Measurements from ENCODE around the gene GLRX.

The GLRX gene

DNA sequence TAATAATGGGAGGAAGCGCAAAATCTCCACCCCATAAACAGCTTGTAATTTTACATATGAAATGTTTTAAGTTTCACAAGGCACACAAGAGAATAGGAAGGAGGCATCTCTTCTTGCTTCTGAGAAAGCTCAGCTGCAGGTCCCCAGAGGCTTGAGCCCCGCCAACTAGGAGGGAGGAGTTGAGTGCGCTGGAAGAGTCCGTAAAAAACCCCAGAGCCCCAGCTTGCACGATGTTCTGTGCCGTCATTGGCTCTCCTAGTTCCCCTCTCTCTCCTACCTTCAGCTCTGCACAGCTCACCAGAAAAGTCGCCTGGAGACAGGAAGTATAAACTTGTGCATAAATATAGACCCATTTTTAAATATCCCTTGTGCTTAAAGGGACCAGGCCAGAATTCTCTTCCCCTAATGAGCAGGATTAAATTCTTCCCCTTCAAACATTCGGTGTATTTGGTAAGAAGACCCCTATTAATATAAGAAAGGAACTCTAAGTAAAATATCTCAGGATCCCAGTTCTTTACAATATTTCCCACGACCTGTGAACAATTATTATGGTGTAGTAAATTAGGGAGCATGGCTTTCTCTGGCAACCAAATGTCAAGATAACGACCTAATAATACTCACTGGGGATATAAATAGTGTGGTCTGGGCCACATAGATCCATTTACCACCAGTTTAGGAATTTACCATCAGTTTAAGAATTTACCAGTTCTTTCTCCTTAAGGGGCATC, 13.7 kb downstream of the GLRX start:
- DNase-seq, result no peak

DNA sequence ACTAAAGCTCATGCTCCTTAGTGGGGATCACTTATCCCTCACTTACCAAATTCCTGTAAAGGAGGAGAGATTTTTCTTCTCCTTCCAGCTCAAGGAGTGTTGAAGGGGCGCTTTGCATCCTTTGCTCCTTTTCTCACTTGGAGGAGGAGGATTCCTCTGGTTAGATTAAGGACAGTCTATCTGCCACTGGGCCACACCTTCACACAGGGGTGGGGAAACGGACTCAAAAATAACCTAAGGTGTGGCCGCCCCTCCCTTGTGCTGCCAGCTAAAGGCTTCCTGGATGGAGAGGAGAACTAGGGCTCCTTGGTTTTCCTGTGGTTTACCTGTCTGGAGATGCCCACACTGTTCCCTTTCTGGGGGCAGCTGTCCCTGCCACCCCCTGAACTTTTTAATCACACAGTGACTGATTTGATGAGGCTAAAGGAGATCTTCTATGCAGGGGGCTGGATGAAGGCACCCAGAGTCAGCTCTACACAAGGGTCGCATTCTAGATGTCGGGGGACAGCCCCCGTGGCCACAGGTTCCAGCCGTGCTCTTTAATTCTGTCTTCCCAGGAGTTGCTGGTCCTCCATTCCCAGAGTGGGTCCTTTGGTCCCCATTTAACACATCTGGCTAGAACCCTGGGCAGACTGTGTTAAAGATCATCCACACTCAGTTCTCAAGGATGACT, 14.4 kb downstream of the GLRX start:
- DNase-seq, result no peak

DNA sequence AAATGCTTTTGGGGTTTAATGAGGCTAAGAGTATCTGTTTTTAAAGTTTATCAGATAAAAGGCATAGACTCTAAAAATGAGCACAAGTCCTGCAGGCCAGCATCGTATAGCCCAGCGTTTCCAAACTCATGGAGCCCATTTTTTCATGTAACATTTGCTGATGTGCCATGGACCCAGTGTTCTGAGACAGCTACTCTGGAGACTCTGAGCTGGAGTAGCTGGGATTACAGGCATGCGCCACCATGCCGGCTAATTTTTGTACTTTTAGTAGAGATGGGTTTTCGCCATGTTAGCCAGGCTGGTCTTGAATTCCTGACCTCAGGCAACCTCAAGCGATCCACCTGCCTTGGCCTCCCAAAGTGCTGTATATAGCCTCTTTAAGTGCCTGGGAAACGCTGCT, 15.8 kb downstream of the GLRX start:
- DNase-seq, result no peak

DNA sequence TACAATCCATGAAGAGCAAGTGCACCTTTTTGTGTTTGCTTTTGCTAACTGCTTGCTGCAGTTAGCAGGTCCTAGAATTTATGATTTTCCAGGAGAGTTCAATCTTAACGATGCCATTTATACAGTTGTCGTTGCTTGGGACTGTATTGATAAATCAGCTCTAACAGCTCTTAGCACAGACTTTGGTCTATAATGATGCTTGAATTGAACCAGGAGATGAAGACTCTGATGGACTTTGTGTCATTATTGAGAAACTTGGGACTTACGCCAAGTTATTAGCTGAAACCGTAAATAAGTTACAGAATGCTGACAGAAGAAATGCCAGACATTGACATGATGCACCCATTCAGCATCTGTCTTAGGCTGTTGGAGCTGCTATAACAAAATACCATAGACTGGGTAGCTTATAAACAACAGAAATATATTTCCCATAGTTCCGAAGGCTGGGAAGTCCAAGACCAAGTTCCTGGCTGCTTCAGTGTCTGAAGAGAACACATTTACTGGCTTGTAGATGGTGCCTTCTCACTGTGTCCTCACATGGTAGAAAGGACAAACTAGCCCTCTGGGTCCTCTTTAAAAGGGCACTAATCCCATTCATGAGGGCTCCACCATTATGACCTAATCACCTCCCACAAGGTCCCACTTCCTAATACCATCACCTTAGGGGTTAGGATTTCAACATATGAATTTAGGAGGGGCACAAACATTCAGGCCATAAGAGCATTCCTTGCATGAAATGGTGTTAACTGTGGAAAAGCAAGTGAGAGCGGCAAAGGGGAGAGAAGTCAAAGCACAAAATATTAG, 17.6 kb downstream of the GLRX start:
- DNase-seq, result no peak

DNA sequence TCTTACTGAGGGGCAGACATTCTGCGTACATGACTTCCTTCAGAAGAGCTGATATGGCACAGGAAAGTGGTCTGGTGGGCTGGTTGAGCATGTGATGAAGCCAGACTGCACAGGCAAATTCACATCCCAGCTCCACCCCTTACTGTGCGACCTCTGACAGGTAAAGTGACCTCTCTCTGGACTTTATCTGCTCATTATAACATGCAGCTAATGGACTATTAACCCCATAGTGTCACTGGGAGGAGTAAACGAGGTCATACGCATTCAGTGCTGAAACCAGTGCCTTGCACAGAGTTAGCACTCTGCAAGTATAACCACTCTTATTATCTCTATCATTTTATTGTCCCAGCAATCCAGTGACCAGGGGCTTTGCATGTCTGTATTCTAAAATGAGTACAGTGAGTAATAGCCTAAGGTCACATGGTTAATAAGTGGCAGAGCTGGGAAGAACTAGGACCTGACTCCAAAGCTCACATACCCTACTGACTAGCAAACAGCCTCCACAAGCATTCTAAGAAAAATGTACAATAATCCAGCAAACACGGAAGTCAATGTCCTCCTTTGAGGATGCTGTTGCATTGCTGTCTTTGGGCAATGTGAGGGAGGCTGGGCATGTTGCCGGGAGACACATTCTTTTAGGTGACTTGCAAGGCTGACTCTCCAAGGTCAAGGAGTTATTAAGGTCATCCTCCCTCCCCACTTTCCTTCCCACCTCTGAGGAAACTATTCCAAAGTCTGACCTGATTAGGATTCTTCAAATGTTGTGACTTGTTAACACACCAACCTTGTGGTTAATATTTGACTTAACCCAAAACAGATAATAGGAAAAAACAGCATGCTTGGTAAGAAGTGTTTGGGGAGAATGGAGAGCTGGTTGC, 19.0 kb downstream of the GLRX start:
- DNase-seq, result no peak

DNA sequence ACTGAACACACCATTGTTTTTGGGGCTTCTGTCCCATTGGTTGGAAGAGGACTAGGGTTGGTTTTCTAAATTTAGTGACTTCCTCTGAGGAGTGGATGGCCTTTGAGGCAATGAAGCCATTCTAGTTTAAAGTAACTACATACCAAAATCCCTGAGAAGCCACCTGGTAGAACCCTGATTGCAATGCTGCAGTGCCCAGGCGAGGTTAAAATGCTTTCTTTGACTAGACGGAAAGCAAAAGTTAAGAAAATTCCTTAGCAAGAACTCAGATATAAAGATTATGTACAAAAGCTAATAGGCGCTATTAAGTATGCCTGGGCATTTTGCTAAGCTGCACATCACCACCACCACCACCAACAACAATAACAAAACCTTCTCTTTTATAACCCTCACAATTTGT, 20.6 kb downstream of the GLRX start:
- DNase-seq, result no peak

DNA sequence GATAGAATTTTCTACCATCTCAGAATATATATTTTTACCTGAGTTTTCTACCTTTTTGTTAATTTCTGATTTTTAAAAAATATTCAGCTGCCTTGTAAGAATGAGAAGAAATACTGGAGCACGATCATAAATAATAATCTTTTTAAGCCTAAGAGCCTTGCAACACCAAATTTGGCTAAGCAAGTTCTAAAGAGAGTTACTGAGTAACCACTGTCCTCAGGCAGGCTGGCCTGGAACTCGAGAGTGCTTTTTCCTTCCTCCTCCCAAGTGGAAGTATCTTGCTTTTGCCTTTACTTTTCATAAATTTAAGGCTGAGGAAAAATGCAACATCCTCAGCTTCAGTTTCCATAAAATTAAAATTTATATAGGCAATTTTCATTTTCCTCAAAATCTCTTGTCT, 21.0 kb downstream of the GLRX start:
- no peak for DNase-seq

DNA sequence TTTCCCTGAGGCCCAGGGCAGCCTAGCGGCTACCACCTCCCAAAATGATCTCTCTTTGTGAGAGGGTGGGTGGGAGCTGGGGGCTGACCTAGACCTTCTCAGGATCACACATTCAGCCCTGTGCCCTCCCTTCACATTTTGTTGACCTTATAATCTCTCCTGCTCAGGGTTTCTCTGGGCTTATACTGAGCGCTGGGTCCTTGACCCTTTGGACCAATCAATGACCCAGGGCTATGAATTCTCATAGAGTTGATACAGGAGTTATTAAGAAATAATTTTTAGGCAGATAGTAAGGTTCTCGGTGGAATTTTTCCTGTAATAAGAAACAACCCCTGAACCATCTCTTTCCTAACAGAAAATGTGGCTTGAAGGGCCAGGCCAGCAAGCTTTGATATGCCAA, 22.0 kb downstream of the GLRX start:
- no peak for DNase-seq

DNA sequence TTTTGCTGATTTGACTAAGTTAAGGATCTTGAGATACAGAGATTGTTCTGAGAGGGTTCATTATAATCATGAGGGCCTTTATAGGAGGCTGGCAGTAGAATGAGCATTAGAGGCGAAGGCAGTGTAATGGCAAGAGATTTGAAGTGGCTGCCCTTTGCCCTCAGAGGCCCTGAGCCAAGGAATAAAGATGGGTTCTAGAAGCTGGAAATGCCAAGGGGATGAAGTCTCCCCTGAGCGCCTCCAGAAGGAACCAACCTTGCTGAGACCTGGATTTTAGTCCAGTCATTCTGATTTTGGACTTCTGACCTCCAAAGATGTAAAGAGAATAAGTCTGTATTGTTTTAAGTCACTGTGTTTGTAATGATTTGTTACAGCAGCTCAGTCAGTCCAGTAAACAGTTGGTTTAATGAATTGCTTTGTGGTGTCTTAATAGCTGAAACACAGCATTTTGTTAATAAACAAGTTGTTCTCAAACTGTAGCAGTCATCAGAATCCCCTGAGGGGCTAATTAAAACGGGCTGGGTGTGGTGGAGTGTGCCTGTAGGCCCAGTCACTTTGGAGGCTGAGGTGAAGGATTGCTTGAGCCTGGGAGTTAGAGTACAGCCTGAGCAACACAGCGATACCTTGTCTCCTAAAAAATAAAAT, 23.2 kb downstream of the GLRX start:
- no peak for DNase-seq

DNA sequence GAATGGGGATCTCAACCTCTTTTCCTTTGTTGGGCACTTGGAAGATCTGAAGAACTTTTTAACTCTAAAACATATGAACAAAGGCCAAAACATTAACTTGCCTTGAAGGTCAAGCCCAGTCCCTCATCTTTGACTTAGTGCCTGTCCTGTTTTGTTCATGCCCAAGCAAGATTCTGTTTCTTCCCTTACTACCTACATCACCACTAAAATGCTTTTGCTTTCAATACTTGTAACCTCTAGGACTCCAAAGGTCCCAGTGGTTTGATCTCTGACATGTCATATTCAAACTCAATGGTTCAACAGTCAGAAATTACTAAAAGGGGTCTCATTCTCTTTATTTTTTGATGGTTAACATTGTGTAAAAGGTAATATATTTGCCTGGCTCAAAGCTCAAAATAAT, 24.0 kb downstream of the GLRX start:
- no peak for DNase-seq

DNA sequence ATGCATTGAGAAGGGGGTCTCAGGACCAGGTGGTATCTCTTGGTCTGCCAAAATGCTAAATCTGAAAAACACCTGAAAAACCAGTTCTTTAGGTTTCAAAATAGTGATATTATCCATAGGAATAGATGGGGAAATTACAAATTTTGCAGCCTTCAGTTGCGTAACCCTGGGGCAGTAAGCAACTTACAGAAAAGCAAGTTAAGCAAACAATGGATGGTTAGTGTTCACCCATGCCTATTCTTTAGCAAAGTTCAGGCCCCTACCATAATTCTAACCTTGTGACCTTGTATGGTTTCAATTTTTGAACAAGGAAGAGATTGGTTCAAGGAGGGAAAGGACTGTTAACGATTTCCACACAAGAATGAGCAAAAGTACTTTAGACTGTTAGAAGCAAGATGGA, 24.5 kb downstream of the GLRX start:
- no peak for DNase-seq

DNA sequence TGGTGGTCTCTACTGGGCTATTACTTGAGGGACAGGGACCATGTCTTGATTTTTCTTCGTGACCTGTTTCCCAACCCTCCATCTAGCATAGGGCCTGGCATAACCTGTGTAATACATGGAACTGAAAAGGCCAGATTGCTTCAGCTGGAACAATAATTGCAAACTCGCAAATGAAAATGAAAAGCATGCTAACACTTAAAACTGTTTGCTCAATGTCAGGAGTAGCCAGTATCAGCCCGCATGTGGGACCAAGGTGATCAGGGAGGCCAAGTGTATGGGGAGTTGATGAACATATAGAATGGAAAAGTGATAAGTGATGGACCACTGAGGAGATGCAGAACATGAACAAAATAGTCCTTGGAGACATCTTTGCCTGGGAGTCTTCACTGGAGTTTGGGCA, 25.2 kb downstream of the GLRX start:
- no peak for DNase-seq

DNA sequence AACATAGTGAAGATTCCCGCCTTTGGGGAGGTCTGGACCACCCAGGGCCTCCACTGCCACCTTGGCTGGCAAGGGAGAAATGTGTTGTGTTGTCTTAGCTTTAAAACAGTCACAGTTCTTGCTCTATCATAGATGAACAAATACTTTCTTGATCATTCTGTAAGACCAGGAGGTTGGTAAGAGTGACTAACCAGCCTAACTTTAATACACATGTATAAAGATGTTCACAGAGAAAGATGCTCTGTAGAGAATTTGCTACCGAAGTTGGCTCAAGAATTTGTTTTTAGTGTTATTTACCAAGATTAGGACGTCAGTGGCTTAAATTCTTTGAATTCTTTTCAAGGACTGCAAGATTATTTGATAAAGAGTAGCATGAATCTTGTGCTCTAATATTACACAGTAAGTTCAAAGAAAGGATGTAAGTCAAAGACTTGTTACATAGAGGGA, 28.4 kb downstream of the GLRX start:
- DNase-seq, result no peak

DNA sequence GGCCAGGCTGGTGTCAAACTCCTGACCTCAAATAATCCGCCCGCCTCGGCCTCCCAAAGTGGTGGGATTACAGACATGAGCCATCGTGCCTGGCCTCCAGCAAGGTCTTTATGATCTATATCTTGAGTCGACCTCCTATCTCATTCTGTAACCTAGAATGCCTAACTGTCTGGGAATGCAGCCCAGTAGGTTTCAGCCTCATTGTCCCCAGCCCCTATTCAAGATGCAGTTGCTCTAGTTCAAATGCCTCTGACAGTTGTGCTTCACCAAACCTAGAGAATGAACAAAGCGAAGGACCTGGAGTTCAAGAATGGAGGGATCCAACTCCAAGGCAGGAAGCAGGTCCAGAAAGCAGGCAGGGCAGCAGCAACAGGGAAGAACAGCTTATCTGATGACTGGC, 30.8 kb downstream of the GLRX start:
- no peak for DNase-seq

DNA sequence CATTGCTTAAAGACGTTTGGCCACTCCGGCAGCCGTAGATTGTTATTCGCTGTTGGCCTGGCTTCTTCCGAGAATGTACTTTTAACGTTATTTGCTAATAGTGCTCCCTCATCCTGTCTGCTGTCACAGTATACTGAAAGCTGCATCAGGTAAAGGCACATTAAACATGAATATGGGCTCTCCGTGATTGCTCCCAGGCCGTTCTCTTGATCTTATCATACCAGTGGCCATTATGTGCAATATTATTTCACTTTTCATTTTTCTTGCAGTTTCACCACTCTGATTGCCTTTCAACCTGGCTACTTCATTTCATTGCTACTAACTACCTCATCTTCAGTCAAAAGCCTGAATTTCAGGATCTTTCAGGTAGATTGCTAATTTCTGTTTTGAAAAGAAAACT, 34.0 kb downstream of the GLRX start:
- DNase-seq, result no peak

DNA sequence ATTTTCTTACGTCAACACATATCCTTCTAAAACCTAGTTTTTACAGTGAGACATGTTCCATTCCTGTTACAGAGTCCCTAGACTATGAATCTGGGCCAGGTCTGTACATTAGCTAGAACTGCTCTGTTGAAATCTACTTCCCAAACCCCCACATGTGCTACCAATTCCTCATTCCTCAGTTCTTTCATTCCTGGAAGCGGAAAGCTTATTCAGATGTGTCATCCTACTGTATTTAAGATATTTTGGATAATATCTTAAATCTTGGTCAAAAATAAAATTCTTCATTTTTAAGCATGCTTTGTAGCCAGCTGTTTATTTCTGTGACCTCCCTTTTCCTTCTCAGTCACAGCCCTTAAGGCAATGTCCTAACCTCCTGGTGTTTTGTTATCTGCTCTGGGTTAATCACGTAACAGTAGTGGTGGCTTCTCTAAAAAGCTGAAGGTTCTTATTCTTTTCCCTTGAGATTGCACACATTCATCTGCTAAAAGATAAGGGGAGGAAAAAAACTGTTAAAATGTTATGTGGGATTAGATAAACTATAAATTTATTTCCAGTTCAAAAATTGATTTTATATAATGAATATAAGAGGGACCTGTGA, 35.6 kb downstream of the GLRX start:
- DNase-seq, result no peak

DNA sequence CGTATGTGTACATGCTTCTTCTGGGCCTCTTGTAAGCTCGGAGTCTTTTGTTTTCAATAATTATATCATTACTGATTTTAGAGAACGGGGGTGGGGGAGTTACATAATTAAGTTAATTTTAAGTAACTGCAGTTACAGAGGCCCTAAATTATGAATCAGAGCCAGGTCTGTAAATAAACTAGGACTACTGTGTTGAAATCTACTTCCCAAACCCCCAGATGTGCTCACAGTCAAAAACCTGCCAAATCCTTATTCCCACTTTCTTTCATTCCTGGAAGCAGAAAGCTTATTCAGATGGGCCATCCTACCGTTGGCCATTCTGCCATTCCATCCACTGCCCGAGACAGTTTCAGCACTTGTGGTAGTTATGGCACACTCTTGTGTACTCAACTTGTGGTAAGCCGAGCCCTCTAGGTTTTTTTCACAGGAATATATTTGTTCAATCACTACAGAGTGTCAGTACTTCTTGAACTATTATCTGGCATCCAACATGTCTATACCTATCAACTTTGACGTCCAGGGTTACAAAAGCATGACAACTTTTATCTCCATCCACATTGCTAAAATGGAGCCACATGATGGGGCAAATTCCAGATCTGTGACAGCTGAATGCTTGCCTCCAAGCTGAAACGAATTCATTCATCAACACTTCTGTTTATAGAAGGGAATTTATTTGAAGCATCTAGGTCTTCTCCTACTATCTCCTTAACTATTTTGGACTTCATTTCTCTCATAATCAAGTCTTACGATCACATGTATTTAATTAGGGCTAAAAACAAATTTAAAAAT, 37.8 kb downstream of the GLRX start:
- DNase-seq, result no peak

DNA sequence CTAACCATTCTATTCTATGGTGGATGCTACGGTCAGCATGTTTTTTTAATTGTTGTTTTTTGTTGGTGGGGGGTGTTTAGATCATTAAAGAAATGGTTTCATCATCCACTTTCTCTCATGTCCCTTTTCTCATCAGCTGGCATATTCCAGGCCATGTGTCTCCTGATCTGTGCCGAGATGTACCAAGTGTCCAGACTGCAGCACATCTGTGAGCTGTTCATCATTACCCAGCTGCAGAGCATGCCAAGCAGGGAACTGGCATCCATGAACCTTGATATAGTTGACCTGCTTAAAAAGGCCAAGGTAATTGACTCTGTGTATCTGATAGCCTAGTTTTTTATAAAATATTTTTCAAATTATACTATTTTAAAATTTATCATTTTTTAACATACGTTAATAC, 38.9 kb downstream of the GLRX start:
- DNase-seq, result no peak

DNA sequence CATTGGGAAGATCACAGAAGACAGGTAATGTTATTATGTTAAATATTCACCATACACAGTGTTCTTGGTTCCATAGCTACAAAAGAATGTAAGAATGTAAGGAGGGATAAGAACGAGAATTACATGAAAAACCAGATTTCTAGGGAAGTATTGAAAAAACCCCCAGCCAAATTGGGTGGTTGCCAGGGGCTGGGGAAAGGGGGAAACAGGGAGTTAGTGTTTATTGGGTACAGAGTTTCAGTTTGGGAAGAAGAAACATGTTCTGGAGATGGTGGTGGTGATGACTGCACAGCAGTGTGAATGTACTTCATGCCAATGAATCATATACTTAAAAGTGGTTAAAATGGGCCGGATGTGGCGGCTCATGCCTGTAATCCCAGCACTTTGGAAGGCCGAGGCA, 40.3 kb downstream of the GLRX start:
- DNase-seq, result no peak

DNA sequence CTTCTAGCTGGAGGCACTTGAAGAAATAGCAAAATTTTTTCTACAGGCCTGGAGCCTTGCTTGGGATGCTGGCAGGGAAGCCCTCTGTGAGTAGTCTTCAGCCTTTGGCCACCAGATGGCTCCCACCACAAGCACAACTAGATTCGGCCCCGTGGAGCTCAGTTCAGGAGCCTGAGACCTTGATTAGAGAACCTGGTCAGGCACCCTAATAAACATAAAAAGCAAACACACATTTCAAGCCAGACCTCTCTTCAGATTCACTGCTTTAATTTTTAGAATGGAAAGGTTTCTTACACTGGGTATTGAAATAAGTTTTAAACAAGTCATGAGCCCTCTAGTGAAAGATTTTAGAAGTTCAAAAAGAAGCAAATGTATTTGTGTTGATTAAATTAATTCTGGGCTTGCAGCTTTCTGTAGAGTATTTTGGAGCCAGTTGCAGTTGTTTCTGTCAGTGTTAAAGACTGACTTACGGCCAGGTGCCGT, 41.4 kb downstream of the GLRX start:
- peak; percentile 75 for DNase-seq

DNA sequence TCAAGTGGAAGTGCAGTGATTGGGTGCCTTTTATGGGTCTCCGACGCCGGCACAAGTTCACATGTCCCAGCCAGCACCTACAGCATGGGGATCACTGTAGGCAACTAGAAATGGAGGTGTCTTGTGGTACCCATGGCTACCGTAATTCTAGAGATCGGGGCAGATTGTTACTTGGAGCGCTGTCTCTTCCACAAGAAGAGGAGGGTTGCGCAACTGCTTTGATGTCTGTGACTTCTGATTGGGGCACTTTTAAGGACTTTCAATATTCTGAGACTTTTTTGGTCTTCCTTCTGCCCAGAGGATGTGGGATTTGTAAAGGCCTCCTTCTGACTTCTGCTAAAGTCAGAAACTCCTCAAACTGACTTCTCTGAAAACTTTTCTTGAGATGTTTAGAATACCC, 41.9 kb downstream of the GLRX start:
- no peak for DNase-seq
